ENCODE measurements around the gene HAUS1. TPM values are rescaled to one million over a fixed set of nuclear protein-coding genes. Genes with fewer than 3 reads are reported as not detected.

HAUS1 gene
- total and polyA plus RNA-seq, 2 of the 8 experiments (the other 6 are each of a cell fraction or from before 2014, with no cell fraction given), result 104 TPM

GRCh38 chr18:46099463-46099862 is 4.7 kb upstream of the HAUS1 start:
- H4K91ac ChIP-seq (replicated peaks; ENCODE audit: insufficient read length, low read length), result no peak overlapping the region
- H3K4ac ChIP-seq (replicated peaks; ENCODE audit: insufficient read length, low read depth, low read length), result no peak overlapping the region
- H3K4me1 ChIP-seq (replicated peaks in 1 of 4; ENCODE audit: control insufficient read depth in 3 of 4, insufficient read depth in 4 of 4, low read length in 3 of 4), result peaks cover 0 to 3% (median 2%) of the 10 kb centered on the region in 4 experiments; a peak in 6 of 7 replicates
- no peak overlapping the region for H3K4me2 ChIP-seq (ENCODE audit: insufficient read depth in 1 of 2, low read depth in 2 of 2, low read length in 2 of 2)
- H2BK15ac ChIP-seq (ENCODE audit: low read length), result no peak overlapping the region
- H2BK5ac ChIP-seq (ENCODE audit: low read depth, low read length), result no peak overlapping the region
- H3K27me3 ChIP-seq (replicated peaks in 1 of 4; ENCODE audit: control insufficient read depth in 3 of 4, extremely low read depth in 1 of 4, insufficient read depth in 3 of 4, low read length in 3 of 4), result no peaks in the 10 kb centered on the region
- CTCF ChIA-PET (ENCODE audit: partially characterized antibody), result no interaction called here
- H2AFZ ChIP-seq (ENCODE audit: low read length), result no peak overlapping the region
- POLR2A ChIA-PET (ENCODE audit: partially characterized antibody), result interaction anchor here (0.7 to 1.7 kb wide), 4 partner anchors 8 to 26 kb away, joined by 4 to 6 read pairs (median 4); no protein-coding TSS in a partner anchor
- no peak overlapping the region for H3K27ac ChIP-seq (ENCODE audit: low read depth, low read length)
- DNase-seq (ENCODE audit: low read depth in 1 of 2, low spot score in 2 of 2), result no peak
- H4K5ac ChIP-seq (ENCODE audit: insufficient read length, low read depth, low read length), result no peak overlapping the region
- no peak for TF ChIP-seq CBX5 (IDR thresholded peaks at IDR 0.05; ENCODE audit: low read depth, low read length)
- no peak for TF ChIP-seq TCF12 (IDR thresholded peaks at IDR 0.05; ENCODE audit: low read depth, low read length)
- TF ChIP-seq TAF7 (optimal IDR thresholded peaks at IDR 0.05; ENCODE audit: borderline replicate concordance, low read depth, low read length), result no peak
- TF ChIP-seq BRCA1 (IDR thresholded peaks at IDR 0.05; ENCODE audit: low read depth, low read length), result no peak
- no peak for TF ChIP-seq MAX (IDR thresholded peaks at IDR 0.05)
- no peak for TF ChIP-seq CBX8 (IDR thresholded peaks at IDR 0.05; ENCODE audit: borderline replicate concordance, low read depth, low read length)
- peaks cover 1 to 3% of the 10 kb centered on the region in 2 experiments for H4K20me1 ChIP-seq (replicated peaks in 1 of 2; ENCODE audit: control insufficient read depth in 1 of 2, insufficient read depth in 2 of 2, low read length in 2 of 2)
- no peak overlapping the region for H3K9ac ChIP-seq (replicated peaks in 1 of 4; ENCODE audit: extremely low read depth in 1 of 4, low read depth in 3 of 4, low read length in 3 of 4)
- no peak overlapping the region for H3K18ac ChIP-seq (ENCODE audit: extremely low read depth, low read length)
- H2AK5ac ChIP-seq (ENCODE audit: low read depth, low read length), result no peak overlapping the region
- WGBS, 2 experiments (ENCODE audit: extremely low coverage in 1 of 2, insufficient coverage in 1 of 2, insufficient read length in 1 of 2, insufficient replicate concordance in 2 of 2, low coverage in 1 of 2, low lambda C conversion rate in 2 of 2, missing lambda C conversion rate in 1 of 2), result 94% methylated on average over 8 of the region's 8 CpGs; no CpG with 5 or more reads in 1 of the 2 experiments
- peaks cover 10% of the 10 kb centered on the region for H3K23me2 ChIP-seq (ENCODE audit: low read depth, low read length)
- no peak overlapping the region for H3K23ac ChIP-seq (ENCODE audit: insufficient read length)
- H3K79me1 ChIP-seq (ENCODE audit: low read depth, low read length), result no peaks in the 10 kb centered on the region
- no peak overlapping the region for H3K56ac ChIP-seq (replicated peaks; ENCODE audit: insufficient read length, low read depth, low read length)
- peaks cover 0 to 8% (median under 1%) of the 10 kb centered on the region in 4 experiments; a peak in 2 of 8 replicates for H3K36me3 ChIP-seq (ENCODE audit: control insufficient read depth in 2 of 4, insufficient read depth in 4 of 4, low read length in 3 of 4)
- H2BK20ac ChIP-seq (ENCODE audit: low read length), result no peak overlapping the region
- no peaks in the 10 kb centered on the region for H3K9me3 ChIP-seq (ENCODE audit: insufficient read depth in 2 of 2, low read depth in 1 of 2, low read length in 1 of 2)
- H3K4me3 ChIP-seq (ENCODE audit: extremely low read depth in 1 of 4, insufficient read depth in 2 of 4, low read depth in 3 of 4, low read length in 4 of 4), result no peak overlapping the region
- H3K14ac ChIP-seq (ENCODE audit: insufficient read length), result no peak overlapping the region
- no peak for FAIRE-seq
- H2BK120ac ChIP-seq (replicated peaks; ENCODE audit: low read depth, low read length), result no peak overlapping the region
- no peak overlapping the region for H4K8ac ChIP-seq (ENCODE audit: extremely low read depth, insufficient read depth, low read length)
- H2BK12ac ChIP-seq (ENCODE audit: low read depth, low read length), result no peak overlapping the region
- peaks cover 22 to 36% of the 10 kb centered on the region in 2 experiments for H3K79me2 ChIP-seq (ENCODE audit: control insufficient read depth in 1 of 2, insufficient read depth in 2 of 2, low read length in 2 of 2)
